22Rv1 (cell line): ENCODE measurements around the gene CMIP.

Source experiments
- H3K27ac ChIP-seq: fragments of 450-650 bp; 2 replicates; pipeline ENCODE4 v1.5.1; 2017
- CTCF ChIP-seq: fragments of 450-650 bp; IDR thresholded peaks from 2 replicates; pipeline ENCODE4 v1.5.1; 2017; ENCODE audit warnings: mild to moderate bottlenecking
- ZFX ChIP-seq: fragments of 450-650 bp; IDR thresholded peaks from 2 replicates; pipeline ENCODE4 v1.6.1; 2017; ENCODE audit warnings: antibody characterized with exemption, borderline replicate concordance

Gene CMIP

GRCh38 chr16:81602792-81603191, 158.2 kb downstream of the CMIP start:
- TF ChIP-seq ZFX: no peak
- TF ChIP-seq CTCF: no peak

GRCh38 chr16:81604960-81605383, 160.4 kb downstream of the CMIP start:
- no peak overlapping the region for H3K27ac ChIP-seq
- TF ChIP-seq ZFX: no peak
- no peak for TF ChIP-seq CTCF

More at GRCh38 chr16:81602792-81603191, 158.2 kb downstream of the CMIP start:
- no peak overlapping the region for H3K27ac ChIP-seq

DNA sequence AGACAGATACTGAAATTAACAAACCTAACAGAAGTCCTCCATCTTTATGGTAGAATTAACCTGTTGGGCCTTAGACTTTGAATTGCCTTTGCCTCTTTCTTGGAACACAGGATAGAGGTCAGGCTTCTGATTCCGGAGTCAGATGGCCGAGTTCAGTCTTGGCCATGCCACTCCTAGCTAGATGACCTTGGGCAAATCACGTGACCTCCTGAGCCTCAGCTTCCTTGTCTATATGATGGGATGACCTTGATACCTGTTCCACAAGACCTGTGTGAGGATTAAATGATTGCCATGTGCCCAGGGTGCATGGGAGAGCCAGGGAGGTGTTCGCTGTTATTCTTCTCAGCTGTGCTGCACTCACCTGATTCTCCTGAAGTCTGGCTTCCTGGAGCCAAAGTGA, 161.4 kb downstream of the CMIP start:
- H3K27ac ChIP-seq: no peak overlapping the region
- TF ChIP-seq CTCF (no peak), ZFX (no peak)

GRCh38 chr16:81607006-81607405, 162.4 kb downstream of the CMIP start:
- H3K27ac ChIP-seq: no peak overlapping the region
- no peak for TF ChIP-seq CTCF
- TF ChIP-seq ZFX: no peak

DNA sequence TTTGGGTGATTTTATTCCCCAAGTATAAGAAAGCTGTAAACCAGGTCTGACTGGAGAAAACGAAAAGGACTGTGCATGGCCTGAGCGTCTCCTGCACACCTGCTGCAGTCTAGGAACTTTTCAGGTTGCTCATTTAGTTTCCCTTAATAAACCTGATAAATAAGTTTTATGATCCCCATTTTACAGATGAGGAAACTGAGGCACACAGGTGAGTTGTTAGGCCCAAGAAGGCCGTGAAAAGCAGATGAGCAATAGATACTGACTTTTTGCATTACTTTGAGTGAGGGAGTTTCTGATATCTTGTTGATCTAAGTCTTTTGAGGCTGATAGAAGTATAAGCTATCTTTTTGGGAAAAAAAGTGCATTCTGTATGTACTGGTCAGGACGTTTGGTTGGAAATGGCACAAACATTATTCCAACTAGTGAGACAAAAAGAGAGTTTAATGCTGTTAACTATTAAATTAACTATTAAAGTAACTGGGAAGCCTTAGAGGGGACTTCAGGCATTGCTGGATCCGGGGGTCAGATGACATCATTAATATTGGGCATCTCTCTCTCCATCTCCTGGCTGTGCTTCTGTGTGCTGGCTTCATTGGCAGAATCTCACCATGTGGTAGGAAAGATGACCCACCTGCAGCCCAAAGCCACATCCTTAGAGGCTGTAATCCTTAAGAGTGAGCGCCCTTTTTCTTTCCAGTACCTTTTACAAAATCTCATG, 163.4 kb downstream of the CMIP start:
- H3K27ac ChIP-seq: no peak overlapping the region
- no peak for TF ChIP-seq ZFX
- TF ChIP-seq CTCF: no peak

DNA sequence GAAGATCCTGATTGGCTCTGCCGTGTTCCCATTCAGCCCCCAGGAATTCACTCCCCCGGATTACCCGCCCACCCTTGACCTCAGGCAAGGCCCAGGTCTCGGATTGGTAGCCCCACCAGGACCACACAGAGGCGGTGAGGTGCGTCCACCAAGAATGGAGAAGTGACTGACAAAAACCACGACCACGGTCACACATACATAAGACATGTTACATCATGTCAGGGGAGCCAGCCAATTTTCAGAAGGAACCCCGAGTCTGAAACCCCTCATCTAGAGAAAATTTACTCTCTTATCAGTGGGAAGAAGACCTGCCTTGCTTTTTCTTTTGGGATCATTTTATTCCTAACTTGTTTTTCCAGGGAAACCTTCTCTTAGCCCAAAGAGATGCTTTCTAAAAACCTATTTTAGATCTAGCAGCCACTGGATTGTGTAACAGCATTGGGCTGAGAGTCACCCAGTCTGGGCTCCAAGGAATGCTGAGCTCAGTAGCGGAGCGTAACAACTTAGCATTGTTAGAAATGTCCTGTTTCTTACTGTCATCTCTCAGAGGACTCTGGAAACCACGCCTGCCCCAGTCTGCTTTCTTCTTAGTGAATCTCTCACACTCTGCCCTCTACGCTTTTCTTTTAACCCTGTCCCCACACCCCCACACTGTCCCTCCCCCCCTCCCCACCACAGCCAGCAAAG, 164.1 kb downstream of the CMIP start:
- no peak overlapping the region for H3K27ac ChIP-seq
- TF ChIP-seq ZFX (no peak), CTCF (no peak)

DNA sequence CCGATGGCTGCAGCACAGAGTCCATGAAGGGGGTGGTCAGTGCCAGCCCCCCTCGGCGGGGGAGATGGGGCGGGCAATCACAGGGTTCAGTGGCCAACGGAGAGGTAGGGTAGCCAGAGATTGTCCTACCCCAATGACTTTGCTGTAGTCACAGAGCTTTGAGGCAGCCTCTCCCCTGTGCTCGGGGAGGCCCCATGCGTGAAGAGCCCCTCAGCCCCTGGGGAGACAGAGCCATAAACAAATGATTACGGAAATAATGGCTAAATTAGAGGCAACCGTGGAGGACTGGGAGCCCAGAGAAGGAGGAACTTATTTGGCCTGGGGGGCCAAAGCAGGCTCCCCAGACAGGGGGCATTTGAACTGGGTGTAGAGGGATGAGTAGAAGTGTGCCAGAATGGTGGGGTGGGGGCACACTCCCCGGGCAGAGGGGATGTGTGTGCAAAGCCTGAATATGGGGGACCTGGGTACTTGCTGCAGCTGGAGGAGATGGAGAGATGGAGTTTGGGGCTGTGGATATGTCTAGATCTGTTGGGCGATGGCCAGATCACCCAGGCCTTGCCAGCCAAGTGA, 164.8 kb downstream of the CMIP start:
- no peak overlapping the region for H3K27ac ChIP-seq
- TF ChIP-seq ZFX: no peak
- TF ChIP-seq CTCF: no peak
